NT2/D1 (cell line): ENCODE data around the gene PARD6B.

Experiments used
- YY1 ChIP-seq: IDR thresholded peaks from 2 replicates; pipeline ENCODE4 v1.6.1; 2011; ENCODE audit not compliant: insufficient read length, insufficient read depth
- ZNF274 ChIP-seq: IDR thresholded peaks from 2 replicates; pipeline ENCODE4 v1.6.1; 2011; ENCODE audit warnings: mild to moderate bottlenecking, low read depth, low read length

GRCh38 chr20:50787181-50787580, 55.8 kb downstream of the PARD6B start:
- TF ChIP-seq ZNF274 = no peak
- no peak for TF ChIP-seq YY1
